Colonic mucosa (tissue), 4 donors: ENCODE results near the gene KCNJ3. TPM values are rescaled to one million over a fixed set of nuclear protein-coding genes. Genes with fewer than 3 reads are reported as not detected.

Experiments used
- DNase-seq: peaks from one replicate; pipeline ENCODE4 v3.0.0-alpha.2; 2020
- H3K27ac ChIP-seq: fragments of 200-600 bp; one replicate; pipeline ENCODE4 v1.8.0; 2021
- H3K27me3 ChIP-seq: fragments of 200-600 bp; one replicate; pipeline ENCODE4 v1.8.0; 2021
- H3K36me3 ChIP-seq: fragments of 200-600 bp; one replicate; pipeline ENCODE4 v1.8.0; 2021
- H3K4me1 ChIP-seq: fragments of 200-600 bp; one replicate; pipeline ENCODE4 v1.8.0; 2021; ENCODE audit warnings: mild to moderate bottlenecking
- H3K4me3 ChIP-seq: fragments of 200-600 bp; one replicate; pipeline ENCODE4 v1.8.0; 2021
- H3K9ac ChIP-seq, 2 donors: one replicate each; pipeline ENCODE4 v1.7.0; 2013; ENCODE audit warnings: control low read depth in 2 of 2, low read depth in 2 of 2, low read length in 2 of 2
- H3K9me3 ChIP-seq: fragments of 200-600 bp; one replicate; pipeline ENCODE4 v1.8.0; 2021
- intact Hi-C: fragments of 100-400 bp; cut with DNase I; formaldehyde crosslinking; loops from one replicate; pipeline ENCODE4 v1.14.1; 2022
- total RNA-seq, 2 donors: library from RNA; stranded (reverse); fragmentation: NEBNext Ultra II Directional in 1 of 2; extraction: Animal tissue kit (Norgen Biotek cat#: 25700) in 1 of 2; gene quantifications; one replicate each; pipeline ENCODE4 v1.2.1, GENCODE V29; 2021
- TF ChIP-seq, protein P1 (sequence below): fragments of 200-600 bp; IDR thresholded peaks from one replicate; pipeline ENCODE4 v1.8.0; 2022; ENCODE audit warnings: antibody characterized with exemption, mild to moderate bottlenecking
- donor health status: healthy.
- donor health status: DM: no; HTN: no; CAD: no.
- donor health status: DM: no; HTN: no; CAD: no.

Gene KCNJ3
- total RNA-seq, 2 donors from 2014 or later = 0.32 to 0.62 TPM

DNA sequence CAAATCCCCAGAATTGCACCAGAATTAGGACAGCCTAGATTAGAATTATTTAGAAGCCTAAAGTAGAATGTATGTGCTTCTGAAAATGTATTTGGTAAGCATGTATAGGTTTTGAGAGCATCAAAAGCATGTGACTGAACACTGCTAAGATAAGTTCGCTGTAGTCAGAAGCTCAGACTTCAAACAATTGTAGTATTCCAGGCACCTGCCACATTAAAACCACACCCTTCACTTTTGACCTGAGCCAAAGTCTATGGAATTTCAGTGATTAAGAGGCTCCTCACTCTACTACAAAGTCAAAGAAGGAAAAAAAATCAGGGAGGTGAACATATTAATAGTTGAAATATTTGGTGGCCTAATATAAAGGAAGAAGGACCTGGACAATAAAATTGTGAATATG lies 8.2 kb downstream of the KCNJ3 start:
- no peak for DNase-seq
- Histone ChIP-seq H3K4me3 (no peak overlapping the region), H3K36me3 (no peaks in the 10 kb centered on the region), H3K9ac (no peak overlapping the region), H3K4me1 (no peaks in the 10 kb centered on the region), H3K27me3 (no peaks in the 10 kb centered on the region), H3K9me3 (no peaks in the 10 kb centered on the region), H3K27ac (no peak overlapping the region)
- intact Hi-C loops = no loop called here
- TF ChIP-seq, protein P1, sequence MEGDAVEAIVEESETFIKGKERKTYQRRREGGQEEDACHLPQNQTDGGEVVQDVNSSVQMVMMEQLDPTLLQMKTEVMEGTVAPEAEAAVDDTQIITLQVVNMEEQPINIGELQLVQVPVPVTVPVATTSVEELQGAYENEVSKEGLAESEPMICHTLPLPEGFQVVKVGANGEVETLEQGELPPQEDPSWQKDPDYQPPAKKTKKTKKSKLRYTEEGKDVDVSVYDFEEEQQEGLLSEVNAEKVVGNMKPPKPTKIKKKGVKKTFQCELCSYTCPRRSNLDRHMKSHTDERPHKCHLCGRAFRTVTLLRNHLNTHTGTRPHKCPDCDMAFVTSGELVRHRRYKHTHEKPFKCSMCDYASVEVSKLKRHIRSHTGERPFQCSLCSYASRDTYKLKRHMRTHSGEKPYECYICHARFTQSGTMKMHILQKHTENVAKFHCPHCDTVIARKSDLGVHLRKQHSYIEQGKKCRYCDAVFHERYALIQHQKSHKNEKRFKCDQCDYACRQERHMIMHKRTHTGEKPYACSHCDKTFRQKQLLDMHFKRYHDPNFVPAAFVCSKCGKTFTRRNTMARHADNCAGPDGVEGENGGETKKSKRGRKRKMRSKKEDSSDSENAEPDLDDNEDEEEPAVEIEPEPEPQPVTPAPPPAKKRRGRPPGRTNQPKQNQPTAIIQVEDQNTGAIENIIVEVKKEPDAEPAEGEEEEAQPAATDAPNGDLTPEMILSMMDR = no peak

DNA sequence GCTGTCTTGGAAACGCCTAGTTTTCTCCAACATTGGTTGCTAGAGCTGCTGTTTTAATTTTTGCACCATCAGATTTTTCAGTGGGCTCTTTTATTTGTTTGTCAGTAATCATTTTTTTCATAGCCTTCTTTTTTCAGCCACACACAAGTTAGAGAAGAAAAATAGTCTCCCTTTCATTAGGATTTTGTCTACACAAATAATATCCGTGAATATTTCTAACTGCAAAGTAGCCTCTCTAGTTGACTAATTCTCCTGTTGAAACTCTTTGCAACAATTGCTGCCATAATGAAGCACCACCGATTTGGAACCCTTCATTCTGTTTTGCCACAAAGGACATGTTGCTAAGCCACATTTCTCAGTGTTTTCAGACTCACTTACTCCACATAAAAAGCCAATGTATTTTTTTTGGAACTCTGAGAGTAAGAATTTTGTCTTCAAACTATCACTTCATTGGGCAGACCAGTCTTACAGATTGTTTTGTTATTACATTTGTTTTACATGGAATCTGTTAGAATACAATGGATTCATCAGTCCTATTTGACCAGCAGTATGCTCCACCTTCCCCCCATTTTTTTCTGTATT lies 9.6 kb downstream of the KCNJ3 start:
- TF ChIP-seq, protein P1 = no peak

DNA sequence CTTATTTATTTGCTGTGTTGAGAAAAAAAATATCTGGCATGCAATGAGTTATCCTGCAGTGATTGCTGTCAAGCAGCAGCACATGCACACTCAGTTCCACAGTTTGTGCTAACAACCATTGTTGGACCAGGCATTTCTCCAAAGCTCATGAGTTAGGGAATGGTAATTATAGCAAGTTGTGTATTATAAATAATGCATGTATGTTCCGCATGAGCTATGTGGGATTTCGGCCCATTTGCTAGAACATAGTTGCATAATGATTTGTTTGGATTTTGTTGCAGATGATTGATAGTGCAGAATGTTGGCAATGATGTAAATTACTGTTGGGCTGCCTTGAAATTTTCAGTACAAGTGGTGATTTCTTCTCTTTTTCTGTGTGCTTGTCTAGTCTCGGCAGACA lies 10.7 kb downstream of the KCNJ3 start:
- TF ChIP-seq, protein P1 = no peak
- intact Hi-C loops = no loop called here
- Histone ChIP-seq H3K27me3 (no peaks in the 10 kb centered on the region), H3K36me3 (no peaks in the 10 kb centered on the region), H3K9ac (no peak overlapping the region), H3K27ac (no peak overlapping the region), H3K4me1 (no peaks in the 10 kb centered on the region), H3K9me3 (no peaks in the 10 kb centered on the region), H3K4me3 (no peak overlapping the region)
- no peak for DNase-seq

More for the DNA sequence above, 9.6 kb downstream of the KCNJ3 start:
- Histone ChIP-seq H3K36me3 (no peaks in the 10 kb centered on the region), H3K27ac (no peak overlapping the region), H3K9ac (no peak overlapping the region), H3K4me3 (no peak overlapping the region), H3K4me1 (no peaks in the 10 kb centered on the region), H3K27me3 (no peaks in the 10 kb centered on the region), H3K9me3 (no peaks in the 10 kb centered on the region)
- no peak for DNase-seq
- intact Hi-C loops = no loop called here

DNA sequence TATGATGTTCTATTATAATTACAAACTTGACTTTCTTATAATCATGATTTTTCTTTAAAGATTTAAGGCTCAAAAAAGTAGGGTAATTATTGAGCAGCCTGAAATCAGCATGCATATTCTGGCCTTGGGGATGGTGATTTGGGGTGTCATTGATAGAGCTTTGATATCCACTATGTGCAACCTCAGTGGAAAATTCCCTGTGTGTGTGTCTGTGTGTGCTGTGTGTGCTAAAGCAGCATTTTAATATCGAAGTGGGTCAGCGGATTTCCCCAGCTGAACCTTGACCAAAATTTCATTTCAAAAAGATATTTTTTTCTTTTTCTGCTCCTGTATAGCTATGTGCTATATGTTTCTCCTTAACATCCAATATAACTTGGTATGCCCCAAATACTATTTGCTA lies 11.6 kb downstream of the KCNJ3 start:
- Histone ChIP-seq H3K9ac (no peak overlapping the region), H3K4me1 (no peaks in the 10 kb centered on the region), H3K27ac (no peak overlapping the region), H3K27me3 (no peaks in the 10 kb centered on the region), H3K9me3 (no peaks in the 10 kb centered on the region), H3K4me3 (no peak overlapping the region), H3K36me3 (no peaks in the 10 kb centered on the region)
- TF ChIP-seq, protein P1 = no peak
- intact Hi-C loops = no loop called here
- no peak for DNase-seq

DNA sequence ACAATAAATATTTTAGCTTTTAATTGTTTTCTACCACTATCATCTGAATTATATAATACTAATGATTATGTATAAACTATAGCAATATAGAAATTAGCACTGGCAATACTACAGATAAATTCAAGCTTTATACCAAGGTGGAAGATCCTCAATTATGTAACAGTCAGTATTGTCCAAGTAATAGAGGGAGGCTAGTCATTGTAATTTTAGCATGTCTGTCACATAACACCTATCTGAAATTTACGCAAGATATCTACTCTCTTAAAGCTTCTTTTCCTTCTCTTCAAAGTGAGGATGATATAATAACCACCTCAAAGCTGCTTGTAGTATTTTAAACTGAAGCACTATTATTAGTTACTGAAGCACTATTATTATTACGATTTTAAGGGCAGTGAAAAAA lies 12.2 kb downstream of the KCNJ3 start:
- Histone ChIP-seq H3K36me3 (no peaks in the 10 kb centered on the region), H3K27me3 (no peaks in the 10 kb centered on the region), H3K9me3 (no peaks in the 10 kb centered on the region), H3K4me3 (no peak overlapping the region), H3K9ac (no peak overlapping the region), H3K27ac (no peak overlapping the region), H3K4me1 (no peaks in the 10 kb centered on the region)
- DNase-seq = no peak
- intact Hi-C loops = no loop called here
- TF ChIP-seq, protein P1 = no peak
